HEK293T (cell line): ENCODE measurements around the gene SCYL1.

Experiments
- ARNT ChIP-seq: fragments of 450-650 bp; IDR thresholded peaks from 2 replicates; pipeline ENCODE4 v1.6.1; 2017; ENCODE audit warnings: mild to moderate bottlenecking
- BHLHE40 ChIP-seq: fragments of 450-650 bp; IDR thresholded peaks from 2 replicates; pipeline ENCODE4 v1.6.1; 2016; ENCODE audit warnings: mild to moderate bottlenecking, moderate library complexity, borderline replicate concordance
- FOXA1 ChIP-seq: fragments of 450-650 bp; IDR thresholded peaks from 2 replicates; pipeline ENCODE4 v1.6.1; 2016; ENCODE audit warnings: mild to moderate bottlenecking
- FOXK2 ChIP-seq: fragments of 450-650 bp; IDR thresholded peaks from 2 replicates; pipeline ENCODE4 v1.6.1; 2016; ENCODE audit warnings: mild to moderate bottlenecking
- FOXM1 ChIP-seq: fragments of 450-650 bp; IDR thresholded peaks from 2 replicates; pipeline ENCODE4 v1.6.1; 2017; ENCODE audit warnings: mild to moderate bottlenecking, borderline replicate concordance
- HDGF ChIP-seq: fragments of 450-650 bp; IDR thresholded peaks from 2 replicates; pipeline ENCODE4 v1.6.1; 2017; ENCODE audit warnings: antibody characterized with exemption, borderline replicate concordance
- NFRKB ChIP-seq: fragments of 450-650 bp; IDR thresholded peaks from 2 replicates; pipeline ENCODE4 v1.6.1; 2016; ENCODE audit warnings: mild to moderate bottlenecking, moderate library complexity
- SP1 ChIP-seq: fragments of 450-650 bp; IDR thresholded peaks from 2 replicates; pipeline ENCODE4 v1.6.1; 2017
- SUZ12 ChIP-seq: fragments of 450-650 bp; IDR thresholded peaks from 2 replicates; pipeline ENCODE4 v1.6.1; 2016; ENCODE audit warnings: mild to moderate bottlenecking
- TARDBP ChIP-seq: fragments of 450-650 bp; IDR thresholded peaks from 2 replicates; pipeline ENCODE4 v1.6.1; 2016

- no peak for TF ChIP-seq FOXK2
- TF ChIP-seq TARDBP = no peak
- no peak for TF ChIP-seq SP1
- no peak for TF ChIP-seq SUZ12
- no peak for TF ChIP-seq BHLHE40
- TF ChIP-seq FOXA1 = no peak
- no peak for TF ChIP-seq NFRKB
- no peak for TF ChIP-seq HDGF
- no peak for TF ChIP-seq FOXM1
- TF ChIP-seq ARNT = no peak
Measured at GRCh38 chr11:65578134-65578533, 53.3 kb downstream of the SCYL1 start.
